HPDE6-E6E7 (cell line): ENCODE measurements around the gene ANO9.

Experiments
- DNase-seq: peaks from one replicate; pipeline ENCODE4 v3.0.0; 2011; ENCODE audit warnings: missing footprints; ENCODE audit errors: extremely low spot score

The ANO9 gene

DNA sequence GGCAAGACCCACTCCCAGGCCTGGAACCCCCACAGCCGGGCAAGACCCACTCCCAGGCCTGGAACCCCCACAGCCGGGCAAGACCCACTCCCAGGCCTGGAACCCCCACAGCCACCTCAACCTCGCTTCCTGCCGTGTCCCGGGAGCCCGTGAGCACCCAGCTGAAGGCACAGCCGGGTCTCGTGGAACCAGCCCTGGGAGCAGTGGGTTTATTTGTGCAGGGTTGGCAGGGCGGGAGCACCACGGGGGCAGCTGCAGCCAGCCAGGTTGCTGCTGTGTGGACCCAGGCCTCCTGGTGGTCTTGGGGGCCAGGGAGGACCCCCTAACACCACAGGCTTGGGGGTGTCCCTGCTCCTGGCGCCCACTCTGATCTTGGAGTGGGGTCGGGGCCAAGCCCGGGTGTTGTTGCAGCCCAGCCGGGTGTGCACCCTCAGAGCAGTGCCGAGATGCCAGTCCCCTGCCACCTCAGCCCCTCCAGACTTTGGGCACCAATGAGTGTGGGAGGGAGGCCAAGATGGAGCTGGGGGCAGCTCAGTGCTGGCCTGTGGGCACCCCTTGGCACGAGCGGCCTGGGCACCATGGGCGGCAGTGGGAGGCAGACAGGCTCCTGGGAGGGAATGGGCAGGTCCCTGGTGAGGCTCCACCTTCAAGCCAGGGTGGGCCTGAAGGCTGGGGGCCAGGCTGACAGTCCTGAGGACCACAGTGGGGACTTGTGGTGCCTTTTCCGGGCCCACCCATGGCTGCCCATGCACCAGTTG lies 56.0 kb downstream of the ANO9 start:
- no peak for DNase-seq

- DNase-seq, result no peak
Observed at GRCh38 chr11:384511-384910, 57.3 kb downstream of the ANO9 start.

- DNase-seq, result no peak
Observed at GRCh38 chr11:383431-383830, 58.4 kb downstream of the ANO9 start.

DNA sequence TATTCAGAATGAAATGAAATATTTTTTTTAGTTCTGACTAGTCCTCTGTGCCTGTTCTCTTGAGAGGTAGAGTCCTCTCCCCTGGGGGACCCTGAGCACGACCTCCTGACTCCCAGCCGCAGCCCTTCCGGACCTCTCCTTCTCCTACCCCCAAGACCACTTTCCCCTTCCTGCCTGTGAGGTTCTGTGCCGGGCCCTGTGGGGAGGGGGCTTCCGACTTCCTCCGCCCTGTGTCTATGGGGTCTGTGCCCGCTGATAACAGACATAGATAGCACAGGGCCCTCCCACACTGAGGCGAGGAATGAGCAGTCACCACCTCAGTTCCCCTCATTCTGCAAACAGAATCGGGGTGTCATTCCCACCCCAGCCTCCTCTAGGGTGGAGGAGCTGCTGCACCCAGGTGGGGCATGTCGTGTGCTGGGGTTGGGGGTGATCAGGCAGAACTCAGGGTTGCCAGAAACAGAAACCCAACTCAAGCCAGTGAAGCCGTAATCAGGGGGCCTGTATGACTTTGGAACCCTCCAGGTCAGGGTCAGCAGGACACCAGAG lies 59.7 kb downstream of the ANO9 start:
- DNase-seq, result no peak

GRCh38 chr11:381501-382072 lies 60.2 kb downstream of the ANO9 start:
- DNase-seq, result no peak

GRCh38 chr11:380996-381395 lies 60.8 kb downstream of the ANO9 start:
- no peak for DNase-seq

DNA sequence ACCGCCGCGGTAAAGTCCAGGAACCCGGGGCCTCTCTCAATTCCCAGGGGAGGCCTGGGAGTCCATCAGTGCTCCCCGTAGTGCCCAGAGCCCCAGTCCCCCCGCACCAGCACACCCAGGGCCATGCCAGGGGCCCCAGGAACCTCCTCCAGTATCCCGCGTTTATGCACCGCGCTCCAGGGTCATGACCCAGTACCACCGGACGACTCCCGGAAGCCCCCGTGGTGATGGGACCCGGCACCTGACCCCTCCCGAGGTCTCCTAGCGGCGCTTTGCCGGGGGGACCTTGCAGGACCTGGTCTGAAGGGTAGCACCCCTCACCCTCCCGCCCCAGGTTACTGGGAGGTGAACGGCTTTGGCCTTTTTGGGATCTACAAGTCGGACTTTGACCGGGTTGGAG lies 61.3 kb downstream of the ANO9 start:
- no peak for DNase-seq

DNA sequence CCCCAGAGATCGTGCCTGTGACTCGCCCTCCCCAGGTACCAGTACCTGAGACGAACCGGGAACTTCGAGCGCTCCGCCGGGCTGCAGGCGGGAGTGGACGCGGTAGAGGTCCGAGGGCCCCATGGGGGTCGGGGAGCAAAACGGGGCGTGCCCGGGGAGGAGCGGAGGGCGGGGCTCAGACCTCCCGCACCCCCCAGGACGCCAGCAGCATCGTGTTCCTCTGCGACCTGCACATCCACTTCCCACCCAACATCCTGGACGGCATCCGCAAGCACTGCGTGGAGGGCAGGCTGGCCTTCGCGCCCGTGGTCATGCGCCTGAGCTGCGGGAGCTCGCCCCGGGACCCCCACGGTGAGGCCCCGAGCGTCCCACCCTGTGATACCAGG lies 61.7 kb downstream of the ANO9 start:
- DNase-seq, result no peak

- DNase-seq, result no peak
Observed at GRCh38 chr11:379205-380094, 62.4 kb downstream of the ANO9 start.

DNA sequence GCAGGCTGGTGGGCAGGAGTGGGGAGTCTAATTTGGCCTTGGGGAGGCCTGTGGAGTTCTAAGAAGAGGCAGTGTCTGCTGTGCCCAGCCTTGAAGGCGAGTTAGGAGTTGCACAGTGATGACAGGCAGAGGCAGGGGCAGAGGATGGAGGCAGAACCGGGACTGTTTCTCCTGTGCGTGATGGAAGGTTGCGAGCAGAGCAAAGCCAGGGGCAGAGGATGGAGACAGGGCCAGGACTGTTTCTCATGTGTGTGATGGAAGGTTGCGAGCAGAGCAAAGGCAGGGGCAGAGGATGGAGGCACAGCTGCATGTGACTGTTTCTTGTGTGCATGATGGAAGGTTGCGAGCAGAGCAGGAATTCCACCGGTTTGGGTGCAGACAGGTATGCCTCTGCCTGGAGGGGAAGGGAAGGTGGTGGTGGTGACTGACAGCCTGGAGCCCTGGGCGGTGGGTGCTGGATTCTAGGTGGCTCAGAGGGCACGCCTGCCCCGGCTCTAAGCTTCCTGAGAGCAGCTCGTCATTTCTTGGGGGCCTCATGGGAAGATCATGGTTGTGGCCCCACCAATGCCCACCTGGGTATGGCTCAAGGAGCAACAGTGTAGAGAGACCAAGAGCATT lies 63.8 kb downstream of the ANO9 start:
- no peak for DNase-seq

GRCh38 chr11:377174-377865 lies 64.5 kb downstream of the ANO9 start:
- DNase-seq, result no peak

DNA sequence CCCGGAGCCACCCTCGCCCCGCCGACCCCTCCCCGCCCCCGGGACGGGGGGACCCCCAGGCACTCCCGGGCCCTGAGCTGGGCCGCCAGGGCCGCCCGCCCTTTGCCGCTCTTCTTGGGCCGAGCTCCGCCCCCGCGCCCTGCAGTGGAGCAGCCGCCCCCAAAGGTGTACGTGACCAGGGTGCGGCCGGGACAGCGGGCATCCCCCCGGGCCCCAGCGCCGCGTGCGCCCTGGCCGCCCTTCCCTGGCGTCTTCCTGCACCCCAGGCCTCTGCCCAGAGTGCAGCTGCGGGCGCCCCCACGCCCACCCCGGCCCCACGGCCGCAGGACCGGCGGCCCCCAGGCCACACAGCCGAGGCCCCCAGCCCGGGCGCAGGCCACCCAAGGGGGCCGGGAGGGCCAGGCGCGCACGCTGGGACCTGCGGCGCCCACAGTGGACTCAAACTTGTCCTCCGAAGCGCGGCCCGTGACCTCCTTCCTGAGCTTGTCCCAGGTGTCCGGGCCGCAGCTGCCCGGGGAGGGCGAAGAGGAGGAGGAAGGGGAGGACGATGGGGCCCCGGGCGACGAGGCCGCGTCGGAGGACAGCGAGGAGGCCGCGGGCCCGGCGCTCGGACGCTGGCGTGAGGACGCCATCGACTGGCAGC lies 65.2 kb downstream of the ANO9 start:
- DNase-seq, result no peak

DNA sequence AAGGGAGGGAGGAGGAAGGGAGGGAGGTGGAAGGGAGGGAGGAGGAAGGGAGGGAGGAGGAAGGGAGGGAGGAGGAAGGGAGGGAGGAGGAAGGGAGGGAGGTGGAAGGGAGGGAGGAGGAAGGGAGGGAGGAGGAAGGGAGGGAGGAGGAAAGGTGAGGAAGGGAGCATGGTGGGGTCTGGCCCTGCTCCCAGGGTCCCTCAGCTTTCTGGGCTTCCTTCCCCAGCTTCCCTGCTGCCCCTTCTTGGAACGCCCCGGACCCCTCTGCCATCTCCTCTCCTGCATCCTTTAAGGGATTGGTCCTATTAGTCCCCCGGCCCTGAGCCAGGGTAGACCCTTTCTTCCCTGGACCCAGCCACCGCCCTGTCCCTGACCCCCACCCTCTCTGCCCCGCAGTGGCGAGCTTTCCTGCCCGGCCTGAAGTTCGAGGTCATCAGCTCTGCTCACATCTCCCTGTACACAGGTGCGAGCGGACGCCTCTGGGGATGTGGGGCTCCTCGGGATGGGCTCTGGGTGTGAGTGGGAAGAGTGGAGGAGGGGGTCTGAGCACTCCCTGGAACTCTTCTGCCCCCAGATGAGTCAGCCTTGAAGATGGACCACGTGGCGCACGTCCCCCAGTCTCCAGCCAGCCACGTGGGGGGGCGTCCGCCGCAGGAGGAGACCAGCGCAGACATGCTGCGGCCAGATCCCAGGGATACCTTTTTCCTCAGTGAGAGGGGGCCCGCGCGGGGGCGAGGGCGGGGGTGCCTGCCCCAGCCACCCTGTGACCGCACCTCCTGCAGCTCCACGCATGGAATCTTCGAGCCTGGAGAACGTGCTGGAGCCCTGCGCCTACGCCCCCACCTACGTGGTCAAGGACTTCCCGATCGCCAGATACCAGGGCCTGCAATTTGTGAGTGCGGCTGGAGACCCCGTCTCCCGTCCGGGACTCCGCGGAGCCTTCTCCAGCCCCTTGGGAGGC lies 66.5 kb downstream of the ANO9 start:
- no peak for DNase-seq

DNA sequence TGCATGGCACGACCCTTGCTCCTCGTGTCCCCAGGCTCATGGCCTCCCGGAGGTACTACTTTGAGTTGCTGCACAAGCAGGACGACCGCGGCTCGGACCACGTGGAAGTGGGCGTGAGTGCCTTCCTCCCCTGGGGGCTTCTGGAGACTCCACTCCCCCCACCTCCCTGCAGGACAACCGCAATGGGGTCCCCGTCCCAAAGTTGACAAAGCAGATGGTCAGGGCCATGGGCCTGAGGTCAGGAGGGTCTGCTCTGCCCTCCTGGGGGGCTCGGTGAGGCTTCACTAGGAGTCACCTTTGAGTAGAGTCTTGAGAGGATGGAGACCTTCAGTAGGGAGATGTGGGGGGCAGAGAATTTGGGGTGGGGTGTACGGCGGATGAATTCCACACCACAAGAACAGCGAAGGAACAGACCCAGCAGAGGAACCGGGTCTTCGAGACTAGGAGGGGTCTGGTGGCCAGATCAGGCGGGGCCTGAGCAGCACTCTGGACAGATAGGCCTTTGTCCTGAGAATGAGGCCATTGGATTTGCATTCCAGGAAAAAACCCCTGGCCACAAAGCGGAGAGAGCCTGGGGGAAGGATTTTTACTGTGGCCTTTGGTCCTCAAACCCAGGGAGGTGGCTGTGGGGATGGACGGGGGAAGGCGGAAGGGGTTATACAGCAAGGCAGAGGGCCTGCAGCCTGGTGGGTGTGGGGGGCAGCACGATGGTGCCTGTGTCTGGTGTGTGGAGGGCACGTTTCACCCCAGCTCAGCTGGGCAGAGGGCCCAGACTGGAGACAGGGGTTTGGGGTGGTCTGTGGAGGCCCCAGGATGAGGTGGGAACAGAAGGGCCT lies 67.9 kb downstream of the ANO9 start:
- no peak for DNase-seq

- DNase-seq, result no peak
Observed at GRCh38 chr11:372809-373715, 68.7 kb downstream of the ANO9 start.

GRCh38 chr11:371716-372590 lies 69.9 kb downstream of the ANO9 start:
- no peak for DNase-seq

DNA sequence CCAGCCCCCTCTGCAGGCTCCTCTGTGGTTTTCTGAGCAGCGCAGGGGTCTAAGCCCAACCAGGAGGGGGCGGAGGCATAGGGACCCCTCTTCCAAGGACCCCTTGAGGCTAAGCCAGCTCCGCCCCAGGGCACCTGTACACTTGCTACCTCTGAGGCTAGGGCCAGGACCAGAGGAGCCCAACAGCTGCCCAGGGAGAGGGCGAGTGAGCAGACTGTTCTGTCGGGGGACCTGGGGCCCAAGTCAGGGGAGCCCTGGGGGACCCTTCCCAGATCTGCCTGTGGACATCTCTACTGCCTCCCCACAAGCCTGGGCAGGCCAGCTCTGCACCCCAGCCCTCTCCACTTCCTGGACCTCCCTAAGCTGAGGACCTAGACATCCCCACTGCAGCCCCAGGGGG lies 70.8 kb downstream of the ANO9 start:
- no peak for DNase-seq
